ENCODE measurements around the gene RNF144B.
"Not testable (repeated sequence)": the region's sequence is repeated elsewhere in the genome, so short reads cannot be mapped to it uniquely, and the experiment has no call there.

Gene RNF144B

DNA sequence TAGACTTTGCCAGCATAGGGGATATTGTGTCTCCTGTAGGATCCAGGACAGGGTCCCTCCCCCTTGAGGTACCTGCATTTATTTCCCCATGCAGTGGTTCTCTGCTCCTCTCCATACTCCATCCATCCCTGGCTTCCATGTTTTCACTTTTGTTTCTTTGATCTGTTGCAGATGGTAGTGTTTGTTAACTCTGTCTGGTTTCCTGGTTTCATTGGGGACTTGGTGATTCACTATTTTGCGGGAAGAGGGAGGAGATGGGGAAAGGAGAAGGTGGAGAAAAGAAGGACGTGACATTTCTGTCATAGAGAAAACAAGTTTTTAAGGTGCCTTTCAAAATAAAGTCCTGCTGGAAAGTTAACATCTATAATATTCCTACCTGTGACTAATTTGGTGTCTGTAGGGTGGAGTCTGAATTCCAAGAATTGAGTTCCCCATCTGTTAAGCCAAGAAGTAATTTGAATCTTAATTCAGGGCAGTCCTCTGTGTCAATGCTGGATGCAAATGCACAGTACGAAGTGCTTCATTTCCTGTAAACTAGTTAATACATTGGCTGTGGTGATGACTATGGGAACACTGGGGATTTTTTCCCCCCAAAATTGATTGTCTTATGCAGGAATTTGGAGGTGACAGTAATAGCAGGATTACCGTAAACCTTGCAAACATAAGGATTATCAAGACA lies 6.9 kb upstream of the RNF144B start:
- DNase-seq = no peak

DNA sequence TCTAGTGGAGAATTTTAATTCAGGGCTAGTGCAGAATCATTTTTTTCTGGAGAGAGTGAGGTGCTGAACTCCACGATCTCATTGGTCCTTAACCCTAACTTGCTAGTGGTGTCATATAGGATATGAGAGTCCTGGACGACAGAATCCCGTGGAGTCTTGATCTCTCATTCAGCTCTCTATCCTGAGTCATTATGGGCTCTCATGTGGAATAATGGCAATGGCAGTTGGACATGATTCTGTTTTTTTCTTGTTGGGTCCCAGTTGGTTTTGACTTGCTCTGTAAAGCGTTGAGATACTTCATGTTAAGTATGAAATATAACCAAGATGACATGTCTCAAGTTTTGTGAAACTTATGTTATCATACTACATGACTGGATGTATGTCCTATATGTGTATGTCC lies 6.3 kb upstream of the RNF144B start:
- no peak for DNase-seq

DNA sequence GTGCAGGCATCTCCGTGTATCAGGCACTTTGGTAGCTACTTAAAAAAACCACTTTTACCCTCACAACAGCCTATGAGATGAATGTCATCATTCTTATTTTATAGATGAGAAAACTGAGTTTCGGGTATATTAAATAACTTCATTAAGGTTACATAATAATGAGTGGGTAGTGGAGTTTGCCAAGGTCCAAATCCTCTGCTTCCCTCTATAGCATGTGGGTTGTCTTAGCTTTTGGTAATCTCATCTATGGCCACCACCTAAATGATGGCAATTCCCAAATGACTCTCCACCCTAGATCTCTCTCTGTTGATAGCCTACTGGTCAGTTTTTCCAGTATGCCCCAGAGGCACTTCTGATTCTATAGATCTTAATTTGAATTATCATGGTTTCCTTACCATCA lies 3.7 kb upstream of the RNF144B start:
- no peak for DNase-seq

DNA sequence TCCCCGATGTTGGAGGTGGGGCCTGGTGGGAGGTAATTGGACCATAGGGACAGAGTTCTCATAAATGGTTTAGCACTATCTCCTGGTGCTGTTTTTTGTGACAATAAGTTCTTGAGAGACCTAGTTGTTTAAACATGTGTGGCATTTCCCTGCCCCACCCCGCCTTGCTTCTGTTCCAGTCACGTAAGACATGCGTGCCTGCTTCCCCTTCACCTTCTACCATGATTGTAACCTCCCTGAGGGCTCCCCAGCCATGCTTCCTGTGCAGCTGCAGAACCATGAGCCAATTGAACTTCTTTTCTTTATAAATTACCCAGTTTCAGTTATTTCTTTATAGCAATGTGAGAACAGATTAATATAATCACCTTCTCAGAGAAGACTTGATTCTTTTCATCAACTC lies 2.5 kb upstream of the RNF144B start:
- no peak for DNase-seq

GRCh38 chr6:18386298-18386976 lies 713 bp upstream of the RNF144B start:
- no peak for DNase-seq

- DNase-seq = no peak
Measured at GRCh38 chr6:18388271-18388670, 1.1 kb downstream of the RNF144B start.

DNA sequence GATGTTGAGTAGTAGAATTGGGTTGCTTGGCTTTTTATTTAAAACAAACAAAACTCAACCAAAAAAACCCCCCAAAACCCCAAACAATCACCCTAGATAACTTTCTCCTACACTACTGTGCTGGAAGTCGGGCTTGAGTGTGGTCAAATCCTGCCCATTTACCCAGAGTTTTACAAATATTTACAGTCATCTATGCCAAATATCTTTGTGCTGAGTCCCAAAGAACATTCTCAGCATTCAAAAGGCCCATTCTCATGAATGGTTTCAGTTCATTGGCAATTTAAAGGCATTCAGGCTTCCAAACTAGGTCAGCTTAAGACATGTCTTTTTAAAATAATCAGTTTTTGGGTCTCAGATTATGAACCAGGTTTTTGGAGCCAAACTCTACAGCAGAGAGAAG lies 1.8 kb downstream of the RNF144B start:
- no peak for DNase-seq

DNA sequence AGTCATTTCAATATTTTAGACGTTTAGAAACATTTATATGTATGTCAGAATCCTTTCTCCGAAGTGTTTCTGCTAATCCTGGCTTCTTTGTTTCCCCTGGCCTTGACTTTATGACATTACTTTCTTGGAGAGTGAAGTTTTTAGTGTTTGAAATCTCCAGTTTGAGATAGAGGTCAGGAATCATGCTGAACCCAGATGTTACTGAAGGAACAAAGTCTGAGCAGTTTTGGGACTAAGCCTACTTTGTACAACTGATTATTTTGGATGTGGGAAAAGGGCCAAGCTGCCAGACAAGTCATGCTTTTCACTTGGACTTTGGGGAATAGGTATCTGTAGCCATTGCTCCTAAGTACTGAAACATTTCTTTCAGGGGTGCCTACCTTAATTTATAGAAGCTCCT lies 2.3 kb downstream of the RNF144B start:
- no peak for DNase-seq

GRCh38 chr6:18390476-18390875 lies 3.3 kb downstream of the RNF144B start:
- DNase-seq = no peak

- no peak for DNase-seq
Measured at GRCh38 chr6:18391023-18391422, 3.9 kb downstream of the RNF144B start.

- no peak for DNase-seq
Measured at GRCh38 chr6:18392346-18392877, 5.3 kb downstream of the RNF144B start.

GRCh38 chr6:18393698-18394097 lies 6.5 kb downstream of the RNF144B start:
- DNase-seq = no peak

DNA sequence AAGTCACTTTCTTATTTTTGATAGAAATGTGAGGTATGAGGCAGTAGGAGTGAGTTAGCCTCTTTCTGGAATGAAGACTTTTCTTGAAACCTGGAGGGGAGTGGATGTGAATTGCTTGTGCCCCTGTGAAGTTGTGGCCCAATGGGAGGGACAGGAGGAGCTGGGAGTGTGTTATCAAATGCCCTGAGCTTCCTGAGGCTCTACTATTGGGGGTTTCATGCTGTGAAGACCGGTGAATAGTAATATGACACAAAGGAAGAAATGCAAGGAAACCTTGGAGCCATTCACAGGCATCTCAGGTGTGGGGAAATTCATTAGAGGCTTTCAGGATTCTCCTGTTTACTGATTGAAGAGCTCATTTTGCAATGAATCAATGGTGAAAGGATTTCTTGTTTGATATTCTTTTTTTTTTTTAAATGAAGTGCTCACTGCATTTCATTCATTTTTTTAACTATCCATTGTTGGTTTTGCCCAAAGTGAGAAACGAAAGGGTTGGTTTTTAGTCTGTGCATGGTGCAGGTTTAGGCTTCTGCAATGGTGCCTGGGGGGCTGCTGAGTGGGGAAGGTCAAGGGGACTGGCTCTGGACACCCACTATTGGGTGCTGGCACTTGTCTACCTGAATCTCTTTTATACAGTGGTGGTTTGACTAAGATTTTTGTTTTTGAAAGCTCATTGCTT lies 8.2 kb downstream of the RNF144B start:
- DNase-seq = no peak

GRCh38 chr6:18395856-18396197 lies 8.7 kb downstream of the RNF144B start:
- no peak for DNase-seq

DNA sequence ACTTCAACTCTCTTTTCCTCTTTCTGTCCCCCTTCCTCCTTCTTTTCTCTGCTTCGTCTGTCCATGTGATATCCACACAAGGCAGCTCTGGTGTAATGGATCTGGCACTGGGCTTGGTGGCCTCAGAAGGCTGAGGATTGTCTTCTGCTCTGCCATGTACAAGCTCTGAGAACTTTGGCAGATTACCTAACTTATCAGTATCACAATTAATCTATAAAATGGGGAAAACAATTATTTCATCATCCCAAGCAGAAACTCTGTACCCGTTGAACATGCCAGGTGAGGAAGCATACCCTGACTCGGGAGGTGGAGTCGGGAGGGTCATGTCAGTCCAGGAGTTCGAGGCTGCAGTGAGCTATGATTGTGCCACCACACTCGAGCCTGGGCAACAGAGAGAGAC lies 10.6 kb downstream of the RNF144B start:
- DNase-seq = no peak

DNA sequence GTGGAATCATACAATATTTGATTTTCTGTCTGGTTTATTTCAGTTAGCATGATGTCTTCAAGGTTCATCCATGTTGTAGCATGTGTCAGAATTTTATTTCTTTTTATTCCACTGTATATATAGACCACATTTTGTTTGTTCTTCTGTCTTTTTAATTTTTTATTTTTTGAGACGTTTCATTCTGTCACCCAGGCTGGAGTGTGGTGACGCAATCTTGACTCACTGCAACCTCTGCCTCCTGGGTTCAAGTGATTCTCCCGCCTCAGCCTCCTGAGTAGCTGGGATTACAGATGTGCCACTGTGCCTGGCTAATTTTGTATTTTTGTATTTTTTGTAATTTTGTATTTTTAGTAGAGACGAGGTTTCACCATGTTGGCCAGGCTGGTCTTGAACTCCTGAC lies 11.1 kb downstream of the RNF144B start:
- not testable (repeated sequence) for DNase-seq

GRCh38 chr6:18400831-18401446 lies 13.8 kb downstream of the RNF144B start:
- DNase-seq = no peak

DNA sequence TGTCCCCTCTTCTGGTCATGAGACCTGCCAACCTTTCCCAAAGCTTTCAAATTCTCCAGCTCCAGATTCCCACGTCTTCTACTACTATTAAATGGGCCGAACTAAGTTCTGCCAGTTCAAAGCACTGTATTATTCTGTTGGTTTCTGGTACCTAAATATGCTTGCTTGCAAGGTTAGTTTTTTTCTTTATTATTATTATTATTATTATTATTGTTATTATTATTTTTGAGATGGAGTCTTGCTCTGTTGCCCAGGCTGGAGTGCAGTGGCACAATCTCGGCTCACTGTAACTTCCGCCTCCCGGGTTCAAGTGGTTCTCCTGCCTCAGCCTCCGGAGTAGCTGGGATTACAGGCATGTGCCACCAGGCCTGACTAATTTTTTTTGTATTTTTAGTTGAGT lies 17.8 kb downstream of the RNF144B start:
- not testable (repeated sequence) for DNase-seq

DNA sequence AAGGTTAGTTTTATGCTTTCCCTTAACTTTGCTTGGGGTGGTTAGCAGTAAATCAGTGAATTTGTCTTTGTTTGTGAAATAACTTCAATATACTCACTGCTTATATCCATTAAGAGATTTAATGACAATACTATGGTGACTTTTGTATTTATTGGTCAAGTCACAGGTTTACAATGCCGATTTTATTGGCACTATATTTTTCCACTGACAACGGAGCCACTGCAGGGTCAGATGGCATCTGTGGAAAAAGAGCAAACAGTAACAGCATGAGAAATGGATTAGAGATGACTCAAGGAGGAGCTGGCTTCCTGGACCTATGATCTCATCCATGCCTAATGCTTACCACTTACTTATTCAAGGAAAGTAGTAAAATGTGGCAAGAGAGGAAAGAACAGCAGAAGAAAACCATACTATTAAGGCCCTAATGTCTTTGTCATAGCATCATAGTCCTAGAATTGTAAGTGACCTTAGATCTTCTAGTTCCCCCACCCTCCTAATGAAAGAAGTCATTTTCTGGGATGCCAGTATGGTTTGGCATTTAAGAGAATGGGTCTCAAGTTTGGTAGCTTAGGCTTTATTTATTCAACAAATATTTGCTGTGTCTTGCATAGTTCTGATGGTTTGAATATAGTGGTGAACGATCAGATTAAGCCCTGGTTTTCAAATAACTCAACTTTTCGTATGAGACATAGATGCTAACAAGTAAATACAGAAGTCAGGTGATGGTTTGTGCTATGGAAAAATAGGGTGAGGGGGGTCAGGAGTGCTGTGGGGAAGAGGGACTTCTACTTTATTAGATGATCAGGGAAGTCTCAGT lies 18.5 kb downstream of the RNF144B start:
- DNase-seq = no peak

DNA sequence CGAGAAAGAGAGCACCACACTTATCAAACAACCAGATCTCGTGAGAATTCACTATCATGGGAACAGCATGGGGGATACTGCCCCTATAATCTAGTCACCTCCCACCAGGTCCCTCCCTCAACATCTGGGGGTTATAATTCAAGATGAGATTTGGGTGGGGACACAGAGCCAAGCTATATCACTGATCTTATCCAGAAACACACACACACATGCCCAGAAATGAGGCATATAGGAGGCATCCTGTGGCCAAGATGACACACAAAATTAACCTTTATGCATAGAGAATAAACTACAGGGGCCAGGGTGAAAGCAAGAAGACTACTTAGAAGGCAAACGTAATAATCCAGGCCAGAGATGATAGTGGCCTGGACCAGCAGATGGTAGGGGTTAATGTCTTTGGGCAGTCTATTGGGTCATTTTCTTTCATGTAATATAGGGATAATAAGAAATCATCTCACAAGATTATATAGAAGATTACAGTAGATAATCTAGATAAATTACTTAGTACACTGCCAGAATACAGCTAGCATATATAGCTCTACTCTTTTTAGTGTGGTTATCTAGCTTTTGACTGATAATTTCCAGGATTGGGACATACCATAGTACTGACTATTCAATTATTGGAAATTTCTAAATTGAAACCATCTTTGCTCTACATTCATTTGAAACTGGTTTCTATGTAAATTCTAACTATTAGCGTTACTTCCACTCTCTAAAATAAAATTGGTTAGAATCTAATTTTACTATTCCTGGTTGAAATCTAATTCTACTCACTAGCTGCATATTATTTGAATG lies 20.0 kb downstream of the RNF144B start:
- DNase-seq = no peak

GRCh38 chr6:18409602-18410001 lies 22.5 kb downstream of the RNF144B start:
- not testable (repeated sequence) for DNase-seq

DNA sequence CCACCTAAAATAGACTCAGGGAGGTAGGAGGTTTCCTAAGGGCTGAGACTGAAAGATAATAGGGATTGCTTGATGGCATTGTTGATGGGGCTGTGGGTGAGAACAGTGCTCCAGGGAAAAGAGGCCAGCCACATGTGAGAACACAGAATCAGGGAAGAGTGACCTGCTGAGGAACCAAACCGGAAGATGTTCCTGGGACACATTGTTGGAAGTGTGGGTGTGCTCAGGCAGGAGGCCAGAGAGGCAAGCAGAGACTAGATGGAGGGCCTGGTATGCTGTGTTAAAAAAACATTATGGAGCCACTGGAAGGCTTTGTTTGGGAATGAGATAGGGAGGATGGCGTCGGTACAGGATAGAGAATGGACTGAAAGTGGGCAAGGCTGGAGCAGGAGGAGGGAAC lies 23.3 kb downstream of the RNF144B start:
- DNase-seq = no peak

Data from CD4-positive, alpha-beta T cell treated with Interleukin-6 for 4 hours (primary cell).